SK-N-SH (cell line): ENCODE measurements around the gene CPNE4. TPM values are rescaled to one million over a fixed set of nuclear protein-coding genes. Genes with fewer than 3 reads are reported as not detected.

Source experiments
- CTCF ChIA-PET: fragments of 300-600, 350-600 bp; formaldehyde crosslinking; extraction: SDS; loops from one replicate; lab custom pipeline; 2021; lab: Yijun Ruan, JAX
- POLR2A ChIA-PET: fragments of 350-600 bp; sonication (Branson Sonifier 250); formaldehyde crosslinking; extraction: SDS; loops from one replicate; lab custom pipeline; 2020; ENCODE audit warnings: antibody characterized with exemption, inconsistent platforms; lab: Yijun Ruan, JAX
- DNase-seq: peaks from one replicate; pipeline ENCODE4 v3.0.0; 2012
- H2AFZ ChIP-seq: fragments of 200-600 bp; sonication (generic); 2 replicates; pipeline ENCODE4 v1.8.1; 2016; ENCODE audit warnings: antibody characterized with exemption, mild to moderate bottlenecking, low read depth
- H3F3A ChIP-seq: fragments of 200-600 bp; sonication (generic); replicated peaks from 2 replicates; pipeline ENCODE3; 2016; ENCODE audit warnings: antibody characterized with exemption, mild to moderate bottlenecking; ENCODE audit not compliant: insufficient read depth
- H3K27ac ChIP-seq, 2 experiments: fragments of 200-500 bp in 1 of 2; fragments of 200-600 bp in 1 of 2; sonication (Bioruptor generic) in 1 of 2; sonication (generic), shearing (Covaris generic) in 1 of 2; 2 replicates each; pipeline versions ENCODE4 v1.5.1 to v1.6.1; 2014 to 2016; ENCODE audit warnings: low read depth in 2 of 2, inconsistent platforms in 1 of 2, low read length in 1 of 2, mild to moderate bottlenecking in 1 of 2, mixed read lengths in 1 of 2
- H3K27me3 ChIP-seq: fragments of 200-600 bp; sonication (generic), shearing (Covaris generic); 2 replicates; pipeline ENCODE4 v1.6.1; 2016; ENCODE audit warnings: mixed run types; ENCODE audit not compliant: insufficient read depth
- H3K36me3 ChIP-seq, 2 experiments: fragments of 200-500 bp in 1 of 2; fragments of 200-600 bp in 1 of 2; sonication (Bioruptor generic) in 1 of 2; sonication (generic) in 1 of 2; replicated peaks in 1 of 2; 2 replicates each; pipeline versions ENCODE3 to v1.5.1; 2014 to 2016; ENCODE audit warnings: low read length in 1 of 2, mild to moderate bottlenecking in 1 of 2; ENCODE audit not compliant: insufficient read depth in 2 of 2, control insufficient read depth in 1 of 2
- H3K4me1 ChIP-seq, 2 experiments: fragments of 200-500 bp in 1 of 2; fragments of 200-600 bp in 1 of 2; sonication (Bioruptor generic) in 1 of 2; sonication (generic), shearing (Covaris generic) in 1 of 2; 2 replicates each; pipeline versions ENCODE4 v1.5.1 to v1.6.1; 2014 to 2016; ENCODE audit warnings: low read depth in 1 of 2, low read length in 1 of 2, mixed run types in 1 of 2; ENCODE audit not compliant: insufficient read depth in 2 of 2, control insufficient read depth in 1 of 2
- H3K4me2 ChIP-seq: fragments of 200-600 bp; sonication (generic), shearing (Covaris generic); 2 replicates; pipeline ENCODE4 v1.6.1; 2017; ENCODE audit warnings: mixed run types
- H3K4me3 ChIP-seq, 2 experiments: fragments of 200-500 bp in 1 of 2; fragments of 200-600 bp in 1 of 2; sonication (Bioruptor generic) in 1 of 2; sonication (generic), shearing (Covaris generic) in 1 of 2; 2 replicates each; pipeline versions ENCODE4 v1.5.1 to v1.8.1; 2014 to 2016; ENCODE audit warnings: low read depth in 2 of 2, inconsistent platforms in 1 of 2, low read length in 1 of 2, mild to moderate bottlenecking in 1 of 2, mixed read lengths in 1 of 2, moderate library complexity in 1 of 2
- H3K79me2 ChIP-seq: fragments of 200-600 bp; sonication (generic); 2 replicates; pipeline ENCODE4 v1.8.1; 2017; ENCODE audit warnings: mild to moderate bottlenecking; ENCODE audit not compliant: insufficient read depth
- H3K9ac ChIP-seq: fragments of 200-600 bp; sonication (generic); 2 replicates; pipeline ENCODE4 v1.6.1; 2017; ENCODE audit warnings: mixed run types
- H3K9me2 ChIP-seq: fragments of 200-600 bp; sonication (generic); 2 replicates; pipeline ENCODE4 v1.6.1; 2017; ENCODE audit warnings: mixed run types
- H3K9me3 ChIP-seq: fragments of 200-600 bp; sonication (generic); 2 replicates; pipeline ENCODE4 v1.6.1; 2017; ENCODE audit warnings: mixed run types, mild to moderate bottlenecking, moderate library complexity
- H4K20me1 ChIP-seq: fragments of 200-600 bp; sonication (generic); 2 replicates; pipeline ENCODE4 v1.6.1; 2017; ENCODE audit warnings: mild to moderate bottlenecking, mixed run types; ENCODE audit not compliant: insufficient read depth
- CHD2 ChIP-seq: fragments of 150-350 bp; IDR thresholded peaks from 2 replicates; pipeline ENCODE4 v1.6.1; 2018; ENCODE audit warnings: low read length; ENCODE audit not compliant: partially characterized antibody
- CTCF ChIP-seq: fragments of 200-600 bp; sonication (generic); IDR thresholded peaks from 2 replicates; pipeline ENCODE4 v1.6.1; 2017; ENCODE audit warnings: antibody characterized with exemption, mild to moderate bottlenecking, moderate library complexity
- EP300 ChIP-seq, 2 experiments: IDR thresholded peaks; 2 replicates each; pipeline versions ENCODE4 v1.4.0 to v1.6.1; 2012; ENCODE audit warnings: borderline replicate concordance in 1 of 2, low read depth in 1 of 2, low read length in 1 of 2
- FOSL2 ChIP-seq: IDR thresholded peaks from 2 replicates; pipeline ENCODE4 v1.4.0; 2012; ENCODE audit warnings: low read depth, mild to moderate bottlenecking, moderate library complexity, borderline replicate concordance
- GATA2 ChIP-seq: sonication (generic); formaldehyde crosslinking; IDR thresholded peaks from 2 replicates; pipeline ENCODE4 v1.5.0; 2020; ENCODE audit warnings: mild to moderate bottlenecking, missing genetic modification reagents
- IRF3 ChIP-seq: fragments of 150-350 bp; IDR thresholded peaks from 2 replicates; pipeline ENCODE4 v1.6.1; 2016; ENCODE audit warnings: mild to moderate bottlenecking, low read depth, low read length
- MXI1 ChIP-seq: IDR thresholded peaks from 2 replicates; pipeline ENCODE4 v1.6.1; 2012; ENCODE audit warnings: mild to moderate bottlenecking, low read depth, low read length, improper control_type of control experiment
- PBX3 ChIP-seq: IDR thresholded peaks from 2 replicates; pipeline ENCODE4; 2012
- RCOR1 ChIP-seq: fragments of 150-350 bp; IDR thresholded peaks from 2 replicates; pipeline ENCODE4 v1.6.1; 2017; ENCODE audit warnings: antibody characterized with exemption, low read length
- REST ChIP-seq: IDR thresholded peaks from 2 replicates; pipeline ENCODE4 v1.6.1; 2012; ENCODE audit warnings: mild to moderate bottlenecking, low read depth, low read length, moderate library complexity
- RFX5 ChIP-seq: IDR thresholded peaks from 2 replicates; pipeline ENCODE4 v1.6.1; 2012; ENCODE audit warnings: mild to moderate bottlenecking, improper control_type of control experiment, low read length
- SMC3 ChIP-seq: IDR thresholded peaks from 2 replicates; pipeline ENCODE4 v1.6.1; 2012; ENCODE audit warnings: low read depth, low read length, improper control_type of control experiment
- TAF1 ChIP-seq: IDR thresholded peaks from 2 replicates; pipeline ENCODE4 v1.6.1; 2012; ENCODE audit warnings: low read depth, mild to moderate bottlenecking, low read length, moderate library complexity, borderline replicate concordance
- TEAD4 ChIP-seq: IDR thresholded peaks from 2 replicates; pipeline ENCODE4 v1.4.0; 2012; ENCODE audit warnings: mild to moderate bottlenecking, borderline replicate concordance; ENCODE audit not compliant: insufficient read depth
- YY1 ChIP-seq: IDR thresholded peaks from 2 replicates; pipeline ENCODE4 v1.4.0; 2012; ENCODE audit warnings: low read depth, mild to moderate bottlenecking
- WGBS: methylation state at CpG from one replicate; pipeline ENCODE4 v1.1.6; 2017; ENCODE audit warnings: low lambda C conversion rate; 5-methylcytosine and 5-hydroxymethylcytosine counted together
- polyA plus RNA-seq, 3 experiments: library from polyadenylated mRNA; depleted of rRNA; stranded (reverse); fragments of >200 nt; gene quantifications; 2 replicates each; pipeline ENCODE4 v1.2.3, GENCODE V29; 2012

Gene CPNE4
- polyA plus RNA-seq, 1 of the 3 experiments (the other 2 are of a cell fraction): not detected

- H4K20me1 ChIP-seq: no peaks in the 10 kb centered on the region
- H3K9ac ChIP-seq: no peak overlapping the region
- H3K4me3 ChIP-seq: no peak overlapping the region
- no peaks in the 10 kb centered on the region for H3K4me1 ChIP-seq
- ChIA-PET POLR2A (no interaction called here), CTCF (no interaction called here)
- H3K4me2 ChIP-seq: no peak overlapping the region
- no peak for TF ChIP-seq SMC3
- no peak for TF ChIP-seq EP300 (IDR thresholded peaks at IDR 0.05; ENCODE audit: borderline replicate concordance in 1 of 2, low read depth in 1 of 2, low read length in 1 of 2)
- TF ChIP-seq RCOR1: no peak
- TF ChIP-seq MXI1: no peak
- no peak overlapping the region for H3K27ac ChIP-seq
- H3K27me3 ChIP-seq: no peaks in the 10 kb centered on the region
- DNase-seq: no peak
- no peaks in the 10 kb centered on the region for H3K79me2 ChIP-seq
- no peak overlapping the region for H2AFZ ChIP-seq
- H3K36me3 ChIP-seq: no peaks in the 10 kb centered on the region
- no peaks in the 10 kb centered on the region for H3F3A ChIP-seq
- 55% methylated on average over 6 of the region's 6 CpGs for WGBS
- no peaks in the 10 kb centered on the region for H3K9me3 ChIP-seq
- no peaks in the 10 kb centered on the region for H3K9me2 ChIP-seq
Observed at GRCh38 chr3:131690800-131691199, 344.0 kb downstream of the CPNE4 start.

GRCh38 chr3:131688370-131688769, 346.4 kb downstream of the CPNE4 start:
- Histone ChIP-seq H3K9me2 (no peaks in the 10 kb centered on the region), H3K9me3 (no peaks in the 10 kb centered on the region), H3K27me3 (no peaks in the 10 kb centered on the region), H3K4me2 (no peak overlapping the region), H3K9ac (no peak overlapping the region), H2AFZ (no peak overlapping the region), H3K79me2 (no peaks in the 10 kb centered on the region), H3K4me1 (no peaks in the 10 kb centered on the region), H3K36me3 (no peaks in the 10 kb centered on the region), H3K27ac (no peak overlapping the region), H3K4me3 (no peak overlapping the region), H4K20me1 (no peaks in the 10 kb centered on the region), H3F3A (no peaks in the 10 kb centered on the region)
- CTCF ChIA-PET: no interaction called here
- 50% methylated on average over 3 of the region's 3 CpGs for WGBS
- TF ChIP-seq CTCF (no peak), GATA2 (CRISPR knock-in tag) (no peak), TAF1 (no peak), REST (no peak), TEAD4 (no peak), PBX3 (no peak), FOSL2 (no peak), CHD2 (no peak), IRF3 (no peak), RFX5 (no peak), EP300 (IDR thresholded peaks at IDR 0.05; ENCODE audit: borderline replicate concordance in 1 of 2, low read depth in 1 of 2, low read length in 1 of 2) (no peak), YY1 (no peak)
- no peak for DNase-seq
- POLR2A ChIA-PET: no interaction called here
